ENCODE results near the gene NPAS3.

Gene NPAS3

DNA sequence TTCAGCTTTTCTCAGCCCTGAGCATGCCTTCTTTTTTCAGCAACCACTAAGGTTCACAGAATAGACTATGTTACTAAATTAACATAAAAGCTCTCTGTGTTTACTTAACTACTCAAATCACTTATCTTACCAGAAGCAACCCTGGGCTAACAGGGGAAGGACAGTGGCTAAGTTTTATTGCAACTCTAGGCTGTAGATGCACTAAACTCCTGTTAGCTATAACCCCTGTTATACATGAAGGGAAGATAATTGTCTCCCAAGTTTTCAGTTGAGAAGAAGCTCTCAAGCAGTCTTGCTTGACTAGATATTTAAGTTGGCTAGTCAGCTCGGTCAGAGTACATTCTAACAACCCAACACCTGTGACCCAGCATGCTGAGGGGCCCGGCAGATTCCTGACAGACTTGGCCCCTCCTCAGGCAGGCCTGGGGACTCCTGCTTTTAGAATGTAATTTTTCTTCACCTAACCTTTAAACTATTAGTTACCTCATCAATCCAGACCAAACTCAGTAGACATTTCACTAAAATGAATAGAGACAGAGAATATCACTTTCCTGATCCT, 547.7 kb downstream of the NPAS3 start:
- Histone ChIP-seq H3K27ac (no peak overlapping the region), H3K9me3 (ENCODE audit: low read depth, low read length) (no peaks in the 10 kb centered on the region), H3K9ac (ENCODE audit: insufficient read length) (no peak overlapping the region), H3K4me3 (no peak overlapping the region), H3K36me3 (ENCODE audit: insufficient read depth, low read length) (no peaks in the 10 kb centered on the region)
- no peak for DNase-seq (ENCODE audit: low read depth, low spot score)
- TF ChIP-seq EZH2 (IDR thresholded peaks at IDR 0.05) (no peak), FOXP2 (optimal IDR thresholded peaks at IDR 0.05; ENCODE audit: control extremely low read depth, extremely low read length, insufficient read depth) (no peak), POLR2AphosphoS5 (IDR thresholded peaks at IDR 0.05; ENCODE audit: borderline replicate concordance, low read depth, low read length) (no peak)

- no peak for DNase-seq (ENCODE audit: low read depth, low spot score)
- TF ChIP-seq FOXP2 (optimal IDR thresholded peaks at IDR 0.05; ENCODE audit: control extremely low read depth, extremely low read length, insufficient read depth) (no peak), EZH2 (IDR thresholded peaks at IDR 0.05) (no peak), POLR2AphosphoS5 (IDR thresholded peaks at IDR 0.05; ENCODE audit: borderline replicate concordance, low read depth, low read length) (no peak)
- Histone ChIP-seq H3K36me3 (ENCODE audit: insufficient read depth, low read length) (no peaks in the 10 kb centered on the region), H3K4me3 (no peak overlapping the region), H3K27ac (no peak overlapping the region), H3K9me3 (ENCODE audit: low read depth, low read length) (no peaks in the 10 kb centered on the region), H3K9ac (ENCODE audit: insufficient read length) (no peak overlapping the region)
Observed at GRCh38 chr14:33488582-33488981, 549.9 kb downstream of the NPAS3 start.

DNA sequence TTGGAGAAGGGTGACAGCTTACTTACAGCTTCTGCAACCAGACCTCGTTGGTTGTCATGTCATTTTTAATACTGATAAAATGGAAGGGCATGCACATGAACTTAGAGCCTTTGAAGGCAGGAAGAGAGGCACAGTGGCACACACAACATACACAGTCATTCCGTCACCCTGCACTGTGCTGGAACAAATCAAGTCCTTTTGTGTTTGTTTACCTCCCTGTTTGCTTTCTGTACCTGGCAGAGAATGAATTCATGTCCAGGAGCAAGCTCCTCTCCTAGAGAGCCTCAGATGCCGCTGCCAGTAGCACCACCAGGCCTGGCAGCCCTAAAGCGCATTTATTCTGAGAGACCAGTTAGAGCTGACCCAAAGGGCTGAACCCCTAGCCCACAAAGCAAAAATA, 551.9 kb downstream of the NPAS3 start:
- no peak overlapping the region for H3K9ac ChIP-seq (ENCODE audit: insufficient read length)
- H3K27ac ChIP-seq, result no peak overlapping the region
- no peaks in the 10 kb centered on the region for H3K9me3 ChIP-seq (ENCODE audit: low read depth, low read length)
- H3K4me3 ChIP-seq, result no peak overlapping the region
- no peaks in the 10 kb centered on the region for H3K36me3 ChIP-seq (ENCODE audit: insufficient read depth, low read length)
- TF ChIP-seq FOXP2 (optimal IDR thresholded peaks at IDR 0.05; ENCODE audit: control extremely low read depth, extremely low read length, insufficient read depth), result no peak
- TF ChIP-seq POLR2AphosphoS5 (IDR thresholded peaks at IDR 0.05; ENCODE audit: borderline replicate concordance, low read depth, low read length), result no peak
- TF ChIP-seq EZH2 (IDR thresholded peaks at IDR 0.05), result no peak
- no peak for DNase-seq (ENCODE audit: low read depth, low spot score)

DNA sequence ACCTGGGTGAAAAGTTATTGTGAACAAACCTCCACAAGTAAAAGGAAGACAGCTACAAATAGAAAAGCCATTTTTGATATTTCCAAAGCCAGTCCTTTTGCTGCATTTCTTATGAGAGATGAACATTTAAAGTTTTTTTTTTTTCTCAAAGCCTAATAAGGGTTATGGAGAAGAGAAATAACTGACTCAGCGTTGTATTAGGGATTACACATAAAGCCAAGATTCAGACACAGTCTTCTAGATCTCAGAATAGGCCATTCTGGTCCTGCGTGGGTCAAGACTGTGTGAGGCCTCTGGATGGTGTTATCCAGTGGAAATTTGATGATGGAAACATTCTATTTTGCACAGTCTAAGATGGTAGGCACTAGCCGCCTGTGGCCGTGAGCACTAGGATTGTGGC, 552.4 kb downstream of the NPAS3 start:
- no peak for DNase-seq (ENCODE audit: low read depth, low spot score)
- TF ChIP-seq POLR2AphosphoS5 (IDR thresholded peaks at IDR 0.05; ENCODE audit: borderline replicate concordance, low read depth, low read length) (no peak), FOXP2 (optimal IDR thresholded peaks at IDR 0.05; ENCODE audit: control extremely low read depth, extremely low read length, insufficient read depth) (no peak), EZH2 (IDR thresholded peaks at IDR 0.05) (no peak)
- Histone ChIP-seq H3K4me3 (no peak overlapping the region), H3K27ac (no peak overlapping the region), H3K9ac (ENCODE audit: insufficient read length) (no peak overlapping the region), H3K36me3 (ENCODE audit: insufficient read depth, low read length) (no peaks in the 10 kb centered on the region), H3K9me3 (ENCODE audit: low read depth, low read length) (no peaks in the 10 kb centered on the region)

GRCh38 chr14:33492491-33492890, 553.8 kb downstream of the NPAS3 start:
- TF ChIP-seq EZH2 (IDR thresholded peaks at IDR 0.05), result no peak
- no peak for TF ChIP-seq POLR2AphosphoS5 (IDR thresholded peaks at IDR 0.05; ENCODE audit: borderline replicate concordance, low read depth, low read length)
- TF ChIP-seq FOXP2 (optimal IDR thresholded peaks at IDR 0.05; ENCODE audit: control extremely low read depth, extremely low read length, insufficient read depth), result no peak
- Histone ChIP-seq H3K36me3 (ENCODE audit: insufficient read depth, low read length) (no peaks in the 10 kb centered on the region), H3K27ac (no peak overlapping the region), H3K9ac (ENCODE audit: insufficient read length) (no peak overlapping the region), H3K4me3 (no peak overlapping the region), H3K9me3 (ENCODE audit: low read depth, low read length) (no peaks in the 10 kb centered on the region)
- no peak for DNase-seq (ENCODE audit: low read depth, low spot score)

- no peak for DNase-seq (ENCODE audit: low read depth, low spot score)
- no peaks in the 10 kb centered on the region for H3K36me3 ChIP-seq (ENCODE audit: insufficient read depth, low read length)
- no peak overlapping the region for H3K27ac ChIP-seq
- H3K9me3 ChIP-seq (ENCODE audit: low read depth, low read length), result no peaks in the 10 kb centered on the region
- H3K4me3 ChIP-seq, result no peak overlapping the region
- TF ChIP-seq POLR2AphosphoS5 (IDR thresholded peaks at IDR 0.05; ENCODE audit: borderline replicate concordance, low read depth, low read length) (no peak), EZH2 (IDR thresholded peaks at IDR 0.05) (no peak), FOXP2 (optimal IDR thresholded peaks at IDR 0.05; ENCODE audit: control extremely low read depth, extremely low read length, insufficient read depth) (no peak)
- no peak overlapping the region for H3K9ac ChIP-seq (ENCODE audit: insufficient read length)
Observed at GRCh38 chr14:33493266-33493665, 554.6 kb downstream of the NPAS3 start.

DNA sequence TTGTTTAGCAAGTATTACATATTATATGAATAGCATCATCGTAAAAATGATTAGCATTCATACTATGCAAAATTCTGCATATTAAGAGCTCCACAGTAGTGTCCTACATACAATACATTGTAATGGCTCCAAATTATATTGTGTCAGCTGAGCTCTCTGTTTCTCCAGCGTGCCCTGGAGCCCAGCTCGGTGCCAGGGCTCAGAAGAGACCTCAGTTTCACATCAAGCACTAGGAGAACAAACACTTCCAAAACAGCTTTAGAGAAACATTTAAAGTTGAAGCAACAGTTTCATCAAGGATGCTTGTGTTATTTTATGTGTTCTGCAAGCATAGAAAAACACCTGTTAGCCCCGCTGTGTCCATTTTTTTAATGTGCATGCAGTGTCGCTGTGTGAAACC, 555.3 kb downstream of the NPAS3 start:
- Histone ChIP-seq H3K27ac (no peak overlapping the region), H3K9ac (ENCODE audit: insufficient read length) (no peak overlapping the region)
- no peak for TF ChIP-seq FOXP2 (optimal IDR thresholded peaks at IDR 0.05; ENCODE audit: control extremely low read depth, extremely low read length, insufficient read depth)
- TF ChIP-seq POLR2AphosphoS5 (IDR thresholded peaks at IDR 0.05; ENCODE audit: borderline replicate concordance, low read depth, low read length), result no peak
- no peak for TF ChIP-seq EZH2 (IDR thresholded peaks at IDR 0.05)

DNA sequence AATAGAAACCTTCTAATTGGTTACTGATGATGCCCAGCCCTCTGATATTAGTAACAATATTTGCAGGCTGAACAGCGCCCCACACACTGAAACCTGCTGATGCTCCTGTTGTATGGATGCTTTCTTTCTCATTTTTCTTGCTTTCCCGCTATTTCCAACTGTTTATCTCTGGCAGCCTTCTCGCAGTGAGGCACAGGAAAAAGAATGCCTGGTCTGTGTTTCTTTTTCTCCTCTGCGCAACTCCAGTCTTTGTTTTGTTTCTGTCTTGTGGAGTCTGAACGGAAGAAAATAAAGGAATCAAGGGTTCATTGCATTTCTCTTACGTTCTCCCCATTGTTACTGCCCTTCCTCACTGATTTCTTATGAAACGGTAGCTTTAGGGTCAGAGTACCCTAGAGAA, 561.0 kb downstream of the NPAS3 start:
- TF ChIP-seq FOXP2 (optimal IDR thresholded peaks at IDR 0.05; ENCODE audit: control extremely low read depth, extremely low read length, insufficient read depth) (no peak), EZH2 (IDR thresholded peaks at IDR 0.05) (no peak), POLR2AphosphoS5 (IDR thresholded peaks at IDR 0.05; ENCODE audit: borderline replicate concordance, low read depth, low read length) (no peak)
- Histone ChIP-seq H3K9me3 (ENCODE audit: low read depth, low read length) (no peaks in the 10 kb centered on the region), H3K4me3 (no peak overlapping the region), H3K27ac (no peak overlapping the region), H3K36me3 (ENCODE audit: insufficient read depth, low read length) (no peaks in the 10 kb centered on the region), H3K9ac (ENCODE audit: insufficient read length) (no peak overlapping the region)
- no peak for DNase-seq (ENCODE audit: low read depth, low spot score)

More for the DNA sequence above, 555.3 kb downstream of the NPAS3 start:
- H3K9me3 ChIP-seq (ENCODE audit: low read depth, low read length), result no peaks in the 10 kb centered on the region
- H3K4me3 ChIP-seq, result no peak overlapping the region
- H3K36me3 ChIP-seq (ENCODE audit: insufficient read depth, low read length), result no peaks in the 10 kb centered on the region
- no peak for DNase-seq (ENCODE audit: low read depth, low spot score)
